GM12874 (cell line): ENCODE data around the gene ERFE.

Experiments
- CTCF ChIP-seq: IDR thresholded peaks from 2 replicates; pipeline ENCODE4 v1.5.1; 2011; ENCODE audit warnings: low read depth, mild to moderate bottlenecking, control low read depth, low read length, moderate library complexity; ENCODE audit not compliant: insufficient read depth

ERFE gene

GRCh38 chr2:238139196-238140039, 19.4 kb upstream of the ERFE start:
- TF ChIP-seq CTCF: peak; percentile 57

GRCh38 chr2:238140040-238140439, 18.7 kb upstream of the ERFE start:
- no peak for TF ChIP-seq CTCF

- TF ChIP-seq CTCF: no peak
These were observed 17.8 kb upstream of the ERFE start for GRCh38 chr2:238140721-238141540.

- TF ChIP-seq CTCF: no peak
These were observed 17.0 kb upstream of the ERFE start for GRCh38 chr2:238141541-238142318.

- TF ChIP-seq CTCF: no peak
These were observed 16.2 kb upstream of the ERFE start for GRCh38 chr2:238142382-238143205.

GRCh38 chr2:238143239-238143951, 15.4 kb upstream of the ERFE start:
- TF ChIP-seq CTCF: no peak
